ENCODE results near the gene SLC44A5.

SLC44A5 gene

DNA sequence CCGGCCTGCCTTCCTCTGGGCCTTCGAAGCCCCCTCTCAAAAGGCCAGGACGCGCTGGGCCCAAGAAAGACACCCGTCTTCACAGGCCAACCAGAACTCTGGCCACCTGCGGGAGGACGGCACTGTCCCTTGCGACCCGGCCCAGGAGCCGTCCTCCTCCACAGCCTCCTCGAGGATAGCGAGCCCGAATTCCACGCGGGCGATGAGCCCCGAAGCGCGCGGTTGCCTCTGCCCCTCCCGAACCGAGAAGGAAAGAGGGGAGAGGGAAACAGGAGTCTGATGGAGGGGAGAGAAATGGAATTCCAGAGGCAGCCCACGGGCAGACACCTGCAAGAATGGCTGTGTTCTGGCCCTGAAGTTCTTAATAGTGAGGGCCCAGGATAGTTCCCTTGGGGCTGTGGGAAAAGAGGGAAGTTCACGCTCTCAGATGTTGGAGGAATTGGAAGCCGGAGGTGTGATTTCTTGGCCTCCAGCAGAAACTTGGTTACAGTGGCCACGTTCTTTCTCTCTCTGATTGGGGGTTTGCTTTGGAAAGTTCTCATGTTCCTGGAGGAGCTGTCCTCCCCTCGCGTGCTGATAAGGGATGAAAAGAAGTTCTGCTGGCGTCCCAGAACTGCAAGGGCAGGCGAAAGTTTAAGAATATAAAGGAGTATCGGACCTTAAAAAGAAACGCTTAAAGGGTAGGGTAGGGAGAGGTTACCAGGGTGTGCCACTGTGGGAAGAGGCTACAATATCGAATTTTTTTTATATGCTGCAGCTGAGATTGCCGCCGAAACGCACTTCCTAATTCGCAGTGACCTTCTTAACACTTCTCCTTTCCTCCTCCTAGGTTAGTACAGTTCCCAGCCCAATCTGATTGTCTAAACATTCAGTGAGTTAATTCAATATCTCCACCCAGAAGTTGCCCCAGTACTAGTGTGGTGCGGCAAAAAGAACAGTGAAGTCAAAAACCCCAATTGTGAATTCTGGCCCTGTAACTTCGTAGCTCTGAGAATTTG is 5.8 kb upstream of the SLC44A5 start:
- Histone ChIP-seq H3K4me3 (ENCODE audit: low read depth, low read length) (peak overlapping the region; percentile 72), H3K27me3 (ENCODE audit: insufficient read depth, low read depth, severe bottlenecking) (no peaks in the 10 kb centered on the region), H3K9me3 (ENCODE audit: severe bottlenecking) (no peaks in the 10 kb centered on the region), H3K27ac (peak overlapping the region; percentile 75), H3K36me3 (no peaks in the 10 kb centered on the region)
- DNase-seq: no peak
- no peak for TF ChIP-seq CTCF (IDR thresholded peaks at IDR 0.05; ENCODE audit: low read depth, low read length)

GRCh38 chr1:75615613-75616435 is 4.9 kb upstream of the SLC44A5 start:
- Histone ChIP-seq H3K27me3 (ENCODE audit: insufficient read depth, low read depth, severe bottlenecking) (no peaks in the 10 kb centered on the region), H3K9me3 (ENCODE audit: severe bottlenecking) (no peaks in the 10 kb centered on the region), H3K36me3 (no peaks in the 10 kb centered on the region), H3K4me3 (ENCODE audit: low read depth, low read length) (peak overlapping the region; percentile 72), H3K27ac (peak overlapping the region; percentile 75)
- TF ChIP-seq CTCF (IDR thresholded peaks at IDR 0.05; ENCODE audit: low read depth, low read length): no peak
- DNase-seq: peak; percentile 74

- H3K36me3 ChIP-seq: no peaks in the 10 kb centered on the region
- no peaks in the 10 kb centered on the region for H3K9me3 ChIP-seq (ENCODE audit: severe bottlenecking)
- no peak; the same call in 1 of the 2 replicates for TF ChIP-seq CTCF (IDR thresholded peaks at IDR 0.05; ENCODE audit: low read depth, low read length)
- H3K27me3 ChIP-seq (ENCODE audit: insufficient read depth, low read depth, severe bottlenecking): no peaks in the 10 kb centered on the region
- peak overlapping the region; percentile 72 for H3K4me3 ChIP-seq (ENCODE audit: low read depth, low read length)
- H3K27ac ChIP-seq: peak overlapping the region; percentile 70
- DNase-seq: peak; percentile 75
Observed at GRCh38 chr1:75614399-75614756, 3.5 kb upstream of the SLC44A5 start.

DNA sequence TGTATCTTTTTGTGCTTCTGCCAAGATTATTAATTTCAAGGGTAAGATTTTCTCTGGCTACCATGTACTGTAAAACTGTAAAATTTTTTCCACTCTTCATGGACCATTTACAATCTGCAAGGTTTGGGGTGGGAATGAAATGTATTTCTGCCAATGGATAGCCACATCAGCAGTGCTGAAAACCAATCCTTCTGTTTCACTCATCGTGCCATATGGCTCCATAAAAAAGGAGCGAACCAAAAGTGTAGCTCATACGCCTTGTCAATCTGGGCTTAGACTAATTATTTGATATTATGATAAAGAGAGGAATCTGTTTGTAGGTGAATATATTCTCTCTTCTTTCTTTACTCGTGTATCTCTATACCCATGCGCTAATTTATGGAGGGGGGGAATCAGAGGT is 3.0 kb upstream of the SLC44A5 start:
- H3K9me3 ChIP-seq (ENCODE audit: severe bottlenecking): no peaks in the 10 kb centered on the region
- no peak for TF ChIP-seq CTCF (IDR thresholded peaks at IDR 0.05; ENCODE audit: low read depth, low read length)
- H3K27ac ChIP-seq: peak overlapping the region; percentile 70
- no peaks in the 10 kb centered on the region for H3K27me3 ChIP-seq (ENCODE audit: insufficient read depth, low read depth, severe bottlenecking)
- no peaks in the 10 kb centered on the region for H3K36me3 ChIP-seq
- DNase-seq: no peak
- peak overlapping the region; percentile 72 for H3K4me3 ChIP-seq (ENCODE audit: low read depth, low read length)

DNA sequence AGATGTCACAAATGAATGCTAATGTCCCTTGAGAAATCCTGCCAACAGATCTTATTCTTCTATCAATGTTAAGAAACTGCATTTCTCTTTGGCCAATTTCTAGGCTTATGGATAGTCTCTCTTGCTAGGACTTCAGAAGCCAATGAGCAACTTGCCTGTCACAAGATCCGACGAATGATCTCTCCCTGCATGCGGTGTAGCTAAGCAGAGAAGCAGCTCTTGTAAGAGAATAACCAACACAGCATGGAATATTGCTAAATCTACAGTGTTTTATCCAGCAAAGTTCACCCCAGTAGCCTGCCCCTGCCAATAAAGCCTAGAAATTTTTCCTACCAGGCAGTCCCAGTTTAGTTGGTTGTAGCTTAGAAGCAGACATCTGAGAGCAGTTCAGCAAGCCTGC is 2.1 kb upstream of the SLC44A5 start:
- TF ChIP-seq CTCF (IDR thresholded peaks at IDR 0.05; ENCODE audit: low read depth, low read length): no peak
- peak overlapping the region; percentile 70; the same call in 1 of the 2 replicates for H3K27ac ChIP-seq
- H3K27me3 ChIP-seq (ENCODE audit: insufficient read depth, low read depth, severe bottlenecking): no peaks in the 10 kb centered on the region
- no peak overlapping the region for H3K4me3 ChIP-seq (ENCODE audit: low read depth, low read length)
- no peaks in the 10 kb centered on the region for H3K36me3 ChIP-seq
- peak; percentile 37 for DNase-seq
- H3K9me3 ChIP-seq (ENCODE audit: severe bottlenecking): no peaks in the 10 kb centered on the region
